Activated gamma-delta T cell (primary cell): ENCODE measurements around the gene SNAPIN.

Source experiments
- DNase-seq: peaks from one replicate; lab custom pipeline; 2025; lab: John Stamatoyannopoulos, UW
- total RNA-seq, 2 donors: gene quantifications; one replicate each; lab custom pipeline; 2026; lab: John Stamatoyannopoulos, UW

The SNAPIN gene, protein sequence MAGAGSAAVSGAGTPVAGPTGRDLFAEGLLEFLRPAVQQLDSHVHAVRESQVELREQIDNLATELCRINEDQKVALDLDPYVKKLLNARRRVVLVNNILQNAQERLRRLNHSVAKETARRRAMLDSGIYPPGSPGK
- 18.8 to 23.2 reads per million in 2 donors for total RNA-seq

DNA sequence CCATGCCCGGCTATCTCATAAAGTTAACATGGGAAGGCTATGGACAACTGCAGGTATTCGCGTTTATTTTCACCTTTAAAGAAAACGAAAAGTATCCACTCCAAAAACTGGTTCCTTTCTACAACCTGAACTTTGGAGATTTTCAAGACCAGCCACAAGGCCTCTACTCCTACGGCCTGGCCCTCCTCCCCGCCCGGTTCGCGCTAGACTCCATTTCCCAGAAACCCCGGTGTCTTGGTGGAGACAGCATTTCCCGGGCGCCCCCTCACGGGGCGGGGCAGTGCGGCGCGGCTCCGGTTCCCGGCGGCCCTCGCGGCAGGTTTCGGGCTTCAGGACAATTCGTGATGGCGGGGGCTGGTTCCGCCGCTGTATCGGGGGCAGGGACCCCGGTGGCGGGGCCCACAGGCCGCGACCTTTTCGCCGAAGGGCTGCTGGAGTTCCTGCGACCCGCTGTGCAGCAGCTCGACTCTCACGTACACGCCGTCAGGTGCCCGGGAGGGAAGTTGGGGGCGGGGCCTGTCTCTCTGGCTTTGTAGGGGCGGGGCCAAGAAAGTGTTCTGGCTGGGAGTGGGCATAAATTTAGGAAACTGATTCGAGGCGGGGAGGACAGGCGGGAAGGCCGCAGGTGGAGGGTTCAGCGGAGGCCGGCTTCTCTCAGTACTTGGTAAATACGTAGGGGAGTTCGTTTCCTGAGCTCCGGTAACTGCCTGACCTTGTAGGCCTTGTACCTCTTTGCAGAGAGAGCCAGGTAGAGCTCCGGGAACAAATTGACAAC is at the start of gene SNAPIN:
TSS of gene SNAPIN (plus strand) at position 304 of the 775 bp plus-strand sequence. CDS start at position 345, 41 bp downstream.
- DNase-seq: peak; percentile 73

DNA sequence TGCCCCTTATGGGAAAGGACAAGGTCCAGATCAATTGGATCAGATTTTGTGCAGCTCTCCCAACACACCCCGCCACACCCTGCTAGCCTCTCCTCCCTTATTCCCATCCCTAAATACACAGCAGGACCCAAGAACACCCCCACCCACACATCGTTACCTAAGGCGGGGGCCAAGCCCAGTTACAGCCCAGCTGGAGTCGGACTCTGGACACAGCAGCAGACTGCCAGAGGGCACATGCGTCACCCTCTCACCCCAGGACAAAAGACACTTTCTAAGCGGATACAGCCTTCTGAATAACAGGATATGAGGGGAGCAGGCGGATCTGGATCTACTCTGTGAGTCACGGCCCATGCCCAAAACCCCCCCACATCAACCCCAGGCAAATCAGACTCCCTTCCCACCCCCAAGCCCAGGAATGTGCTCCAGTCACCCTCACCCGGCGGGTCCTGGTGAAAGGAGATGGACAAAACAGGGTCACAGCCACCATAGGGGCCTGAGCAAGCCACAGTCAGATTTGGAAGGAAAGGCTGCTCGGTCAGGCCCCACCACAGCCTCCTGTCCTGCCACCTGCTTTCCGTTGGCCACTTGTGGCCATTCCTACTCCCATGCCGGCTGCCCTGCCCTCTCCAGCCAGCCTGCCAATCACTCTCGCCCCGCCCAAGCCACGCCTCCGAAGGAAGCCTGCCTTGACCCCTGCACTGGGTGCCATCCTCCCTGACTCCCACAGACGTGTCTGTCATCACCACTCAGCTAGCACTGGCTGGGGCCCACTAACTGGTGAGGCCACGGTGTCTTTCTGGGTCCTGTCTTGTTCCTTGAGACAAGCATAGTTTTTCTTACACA is 49.5 kb upstream of the SNAPIN start:
- DNase-seq: no peak

DNA sequence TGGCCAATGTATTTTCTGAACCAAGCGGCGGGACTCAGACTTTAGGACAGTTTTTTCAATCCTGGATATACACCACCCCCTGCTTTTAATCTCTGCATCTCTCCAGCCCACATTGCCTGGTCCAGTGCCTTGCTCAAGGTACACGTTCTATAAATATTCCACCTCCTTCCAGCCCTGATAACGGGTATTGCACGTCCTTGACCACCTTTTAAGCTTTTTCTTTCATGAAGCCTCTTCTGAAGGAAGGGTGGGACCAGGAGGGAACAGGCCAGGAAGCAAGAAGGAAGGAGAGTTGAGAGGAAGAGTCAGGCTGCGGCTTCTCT is 49.0 kb upstream of the SNAPIN start:
- DNase-seq: no peak

DNA sequence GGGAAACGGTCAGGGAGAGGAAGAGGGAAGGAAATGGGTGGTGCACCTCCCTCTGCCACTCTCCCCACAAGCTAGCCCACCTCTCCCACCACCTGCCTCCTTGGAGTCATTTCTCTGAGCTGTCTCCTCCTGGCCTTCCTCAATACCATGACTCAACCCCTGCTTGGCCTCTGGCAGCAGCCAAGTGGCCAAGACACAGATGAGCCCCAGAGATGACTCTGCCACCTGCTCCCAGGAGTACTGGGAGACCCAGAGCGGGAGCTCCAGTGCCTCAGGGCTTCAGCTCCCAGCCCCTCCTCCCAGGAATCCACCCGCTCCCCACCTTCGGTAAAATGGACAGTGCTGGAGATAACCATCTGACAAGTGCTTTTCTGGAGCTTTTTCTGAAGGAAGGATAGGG is 48.2 kb upstream of the SNAPIN start:
- DNase-seq: no peak

DNA sequence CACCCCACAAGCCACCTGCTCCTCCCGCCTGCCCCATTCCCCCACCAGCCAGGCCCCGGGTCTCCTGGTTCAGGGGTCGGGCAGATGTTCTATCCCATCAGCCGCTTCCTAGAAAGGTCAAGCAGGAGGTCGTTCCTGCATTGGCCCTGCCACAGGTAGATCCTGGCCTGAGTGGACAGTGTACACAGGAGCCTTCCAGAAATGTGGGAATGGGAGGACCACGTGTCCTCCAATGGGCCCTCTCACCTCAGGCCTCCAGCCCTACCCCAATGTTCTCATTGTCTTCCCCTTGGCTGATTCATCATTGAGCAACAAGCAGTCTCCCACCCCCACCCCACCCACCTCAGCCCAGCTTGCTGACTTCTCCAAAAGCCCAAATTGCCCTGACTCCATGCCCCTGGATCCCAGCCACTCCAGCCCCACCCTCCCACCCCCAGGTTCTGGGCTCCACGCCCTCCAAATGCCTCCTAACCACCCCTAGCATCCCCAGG is 47.6 kb upstream of the SNAPIN start:
- DNase-seq: no peak

DNA sequence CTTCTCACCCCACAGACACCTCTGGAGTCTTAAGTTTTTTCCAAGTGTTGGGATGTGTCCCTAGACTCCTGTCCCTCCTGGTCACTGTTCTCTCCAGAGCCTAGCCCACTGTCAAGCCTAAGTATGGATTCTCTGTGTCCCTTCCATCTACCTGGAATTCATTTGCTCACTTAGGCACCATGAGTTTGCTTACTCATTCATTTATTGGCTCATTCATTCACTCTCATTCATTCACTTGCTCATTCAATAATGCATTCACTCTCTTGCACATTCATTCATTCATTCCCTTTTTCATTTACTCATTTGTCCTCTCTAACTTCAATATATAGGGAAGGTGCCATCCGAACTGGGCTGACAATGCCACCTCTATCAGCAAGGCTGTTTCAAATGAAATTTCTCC is 47.1 kb upstream of the SNAPIN start:
- no peak for DNase-seq

DNA sequence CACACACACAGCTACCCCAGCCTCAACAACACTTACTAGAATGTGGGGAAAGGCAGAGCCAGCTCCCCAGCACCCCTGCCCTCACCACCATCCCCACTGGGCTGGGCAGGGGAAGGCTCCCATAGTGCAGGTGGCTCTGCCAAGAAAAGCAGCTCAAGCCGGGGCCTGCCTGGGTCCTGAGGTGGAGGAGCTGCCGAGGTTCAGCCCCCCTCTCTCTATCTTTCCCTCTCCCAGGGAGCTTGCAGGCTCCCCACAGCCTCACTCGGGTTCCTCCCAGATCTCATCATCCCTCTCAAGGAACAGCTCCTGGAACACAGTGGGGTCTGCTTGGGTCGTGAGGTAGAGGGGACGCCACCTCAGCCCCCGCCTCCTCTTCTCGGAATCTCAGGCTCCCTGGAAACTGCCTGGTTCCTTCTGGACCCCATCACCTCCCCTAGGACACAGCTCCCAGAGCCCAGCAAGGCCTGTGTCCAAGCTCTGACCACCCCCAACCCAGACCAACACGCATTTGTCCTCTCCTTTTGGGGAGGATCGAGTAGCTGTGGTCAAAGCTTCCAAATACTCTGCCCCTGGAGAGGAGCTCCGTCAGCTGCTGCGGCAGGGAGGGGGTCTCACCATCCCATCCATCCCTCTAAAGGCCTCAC is 46.3 kb upstream of the SNAPIN start:
- no peak for DNase-seq

DNA sequence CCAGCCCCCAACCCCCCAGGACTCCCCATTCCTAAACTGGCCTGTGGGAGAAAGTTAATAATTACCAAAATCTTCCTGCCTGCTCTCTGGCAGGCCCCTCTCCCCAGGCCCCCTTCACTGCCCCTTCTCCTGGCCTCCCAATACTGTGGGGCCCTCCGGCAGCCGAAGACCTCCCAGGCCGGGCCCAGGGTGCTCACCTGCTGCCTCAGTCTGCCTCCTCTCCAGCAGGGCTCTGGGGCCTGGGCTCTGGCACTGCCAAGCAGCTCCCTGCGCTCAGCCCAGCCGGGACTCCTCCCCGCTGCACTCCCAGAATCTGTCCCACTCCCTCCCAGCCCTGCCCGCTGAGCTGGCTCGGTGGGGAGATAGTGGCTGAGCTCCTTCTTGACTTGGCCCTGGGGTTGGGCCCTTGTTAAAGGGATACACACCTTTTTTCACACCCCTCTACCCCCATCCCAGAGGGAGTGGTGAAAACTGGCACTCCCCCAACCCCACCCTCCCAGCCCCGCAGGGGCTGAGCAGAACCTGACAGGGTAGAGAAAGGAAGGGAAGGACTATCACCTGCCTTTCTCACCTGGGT is 45.7 kb upstream of the SNAPIN start, which contains the start of gene S100A16:
TSS of gene S100A16 (minus strand) at position 383 of the 577 bp plus-strand sequence. CDS start 4,986 bp downstream, outside the sequence.
- DNase-seq: no peak

DNA sequence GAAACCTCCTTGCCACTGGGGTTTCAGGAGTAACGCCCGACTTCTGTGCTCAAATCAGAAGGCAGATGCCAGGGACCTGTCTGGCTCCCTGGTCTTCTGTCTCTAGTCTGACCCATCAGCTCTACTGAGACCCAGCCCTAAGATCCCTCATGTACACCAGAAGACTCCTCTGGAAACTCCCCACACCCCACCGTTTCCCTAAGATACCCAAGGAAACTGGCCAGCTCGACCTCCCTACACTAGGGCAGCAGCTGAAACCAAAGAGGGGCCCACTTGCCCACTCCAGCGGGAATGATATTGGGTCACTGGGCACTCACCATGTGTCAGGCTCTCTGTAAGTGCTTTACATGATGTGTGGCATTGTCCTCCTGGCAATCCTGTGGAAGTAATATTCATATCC is 45.1 kb upstream of the SNAPIN start:
- no peak for DNase-seq

DNA sequence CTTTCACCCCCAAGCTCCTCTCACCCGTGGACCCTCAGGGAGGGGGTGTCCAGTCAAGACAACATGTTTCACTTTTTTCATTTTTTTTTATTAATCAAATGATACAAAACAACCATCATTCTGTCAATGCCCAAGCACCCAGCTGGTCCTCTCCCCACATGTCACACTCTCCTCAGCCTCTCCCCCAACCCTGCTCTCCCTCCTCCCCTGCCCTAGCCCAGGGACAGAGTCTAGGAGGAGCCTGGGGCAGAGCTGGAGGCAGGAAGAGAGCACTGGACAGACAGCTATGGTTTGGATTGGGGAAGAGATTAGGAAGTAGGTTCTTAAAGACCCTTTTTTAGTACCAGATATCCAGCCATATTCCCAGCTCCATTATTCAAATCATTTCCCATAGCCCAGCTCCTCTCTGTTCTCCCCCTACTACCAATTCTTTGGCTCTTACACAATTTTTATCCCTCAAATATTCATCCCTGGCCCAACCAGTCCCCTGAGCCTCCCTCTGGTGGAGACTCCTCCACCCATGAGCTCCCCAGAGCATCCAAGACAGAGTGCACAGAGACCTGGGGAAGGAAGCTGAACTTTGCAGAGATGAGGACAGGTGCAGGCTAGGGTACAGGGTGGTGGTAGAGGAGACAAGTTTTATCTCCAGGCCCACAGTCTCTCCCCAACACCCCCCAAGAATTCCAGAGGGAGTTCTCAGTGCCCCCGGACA is 44.2 kb upstream of the SNAPIN start:
- DNase-seq: no peak

DNA sequence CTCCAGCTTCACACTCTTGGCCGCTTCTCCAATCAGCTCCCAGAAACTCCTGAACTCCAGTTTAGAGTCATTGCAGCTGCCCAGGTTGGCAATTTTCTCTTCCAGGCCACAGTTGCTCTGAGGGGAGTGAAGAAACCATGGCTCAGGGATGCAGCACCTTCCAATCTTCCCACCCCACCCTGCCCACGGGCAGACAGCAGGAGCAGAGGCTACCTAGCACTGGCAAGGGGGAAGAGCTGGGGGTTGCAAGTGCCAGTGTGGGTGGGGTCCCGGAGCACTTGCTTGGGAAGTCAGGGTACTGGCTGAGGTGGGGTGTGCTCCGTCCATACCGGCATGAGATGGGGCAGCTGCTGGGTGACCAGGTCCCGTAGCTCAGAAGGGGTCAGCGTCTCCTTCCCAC is 43.6 kb upstream of the SNAPIN start:
- no peak for DNase-seq

DNA sequence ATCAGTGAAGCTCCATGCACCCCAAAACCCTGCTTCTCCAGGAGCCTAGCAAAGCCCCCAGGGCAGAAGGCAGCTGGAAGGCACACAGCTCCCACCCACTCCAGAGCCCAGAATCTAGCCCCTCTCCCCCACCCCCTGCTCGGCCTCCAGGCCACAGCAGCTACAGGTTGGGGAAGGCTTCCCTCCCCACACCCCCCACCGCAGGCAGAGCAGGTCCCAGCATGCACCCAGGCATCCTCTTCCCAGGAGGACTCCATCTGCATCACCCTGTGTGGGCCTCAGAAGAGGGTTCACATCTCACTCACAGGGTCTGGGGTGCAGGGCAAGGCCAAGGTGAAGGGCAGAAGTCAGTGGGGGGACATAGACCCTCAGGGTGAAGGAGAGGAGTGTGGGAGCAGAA is 43.1 kb upstream of the SNAPIN start:
- no peak for DNase-seq

DNA sequence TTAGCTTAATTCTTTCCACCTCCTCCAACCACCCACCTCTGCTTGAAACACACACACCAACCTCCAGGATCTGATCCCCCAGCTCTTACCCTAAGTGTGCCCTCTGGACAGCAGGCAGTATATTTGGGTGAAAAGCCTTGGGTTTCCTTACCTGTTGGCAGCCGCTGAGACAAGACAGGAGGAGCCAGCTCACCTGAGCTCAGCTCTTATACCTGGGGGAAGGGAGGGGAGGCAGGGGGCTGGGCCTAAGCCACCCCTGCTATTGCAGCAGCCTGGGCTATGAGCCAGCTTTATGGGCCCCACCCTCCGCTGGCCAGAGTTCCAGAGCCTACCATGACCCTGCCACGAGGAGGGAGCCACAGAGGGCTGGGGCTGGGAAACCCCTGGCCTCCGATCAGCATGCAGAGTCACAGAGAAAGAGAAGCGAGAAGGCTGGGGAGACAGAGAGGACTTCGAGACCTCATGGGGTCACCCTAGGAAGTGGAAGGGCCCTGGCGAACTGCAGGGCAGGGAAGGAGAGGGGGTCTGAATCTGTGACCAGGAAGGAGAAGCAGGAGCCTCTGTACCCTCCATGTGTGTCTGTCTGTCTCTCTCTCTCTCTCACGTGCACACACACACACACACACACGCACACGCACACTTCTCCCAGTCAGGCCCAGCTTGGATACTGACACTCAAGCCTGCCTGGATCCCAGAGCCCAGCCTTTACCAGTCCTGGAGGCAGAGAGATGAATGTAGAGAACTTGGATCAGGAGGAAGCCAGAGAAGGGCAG is 42.2 kb upstream of the SNAPIN start, which contains the start of gene S100A14:
TSS of gene S100A14 (minus strand) at position 182 of the 773 bp plus-strand sequence. CDS start 467 bp downstream, outside the sequence.
- DNase-seq: no peak

DNA sequence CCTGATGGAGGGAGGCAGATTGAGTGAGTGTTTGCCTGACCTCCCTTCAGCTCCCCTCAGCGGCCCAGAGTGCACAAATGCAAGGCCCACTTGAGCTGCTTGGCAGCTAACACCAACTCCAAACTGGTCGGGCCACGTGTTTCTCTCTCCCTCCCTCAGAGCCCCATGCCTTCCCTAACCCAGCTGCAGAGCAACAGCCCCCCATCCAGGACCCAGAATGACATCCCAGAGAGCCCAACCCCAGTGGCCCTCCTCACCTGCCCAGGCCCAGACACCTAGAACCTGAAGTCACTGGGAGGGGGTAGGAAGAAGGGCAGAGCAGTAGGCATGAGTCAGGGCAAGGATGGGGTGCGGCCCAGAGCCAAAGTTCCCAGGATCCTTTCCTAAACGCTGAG is 41.6 kb upstream of the SNAPIN start:
- DNase-seq: no peak

DNA sequence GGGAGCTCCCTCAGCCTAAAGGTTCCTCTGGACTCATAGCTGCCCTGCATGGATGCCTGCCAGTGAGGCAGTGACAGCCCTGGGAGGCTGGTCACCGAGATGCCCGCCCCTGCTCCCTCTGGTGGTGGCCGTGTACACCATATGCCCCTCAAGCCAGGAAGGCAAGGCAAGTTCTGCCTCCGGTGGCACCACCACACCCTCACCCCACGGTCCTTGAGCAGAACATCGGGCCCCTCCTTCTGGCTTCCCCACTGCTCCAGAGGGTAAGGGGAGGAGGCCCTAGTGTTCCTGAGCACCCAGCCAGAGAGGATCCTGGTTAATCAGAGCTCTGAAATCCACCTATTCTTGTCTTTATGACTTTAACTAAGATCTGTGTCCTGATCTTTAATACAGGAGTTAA is 40.8 kb upstream of the SNAPIN start:
- no peak for DNase-seq

DNA sequence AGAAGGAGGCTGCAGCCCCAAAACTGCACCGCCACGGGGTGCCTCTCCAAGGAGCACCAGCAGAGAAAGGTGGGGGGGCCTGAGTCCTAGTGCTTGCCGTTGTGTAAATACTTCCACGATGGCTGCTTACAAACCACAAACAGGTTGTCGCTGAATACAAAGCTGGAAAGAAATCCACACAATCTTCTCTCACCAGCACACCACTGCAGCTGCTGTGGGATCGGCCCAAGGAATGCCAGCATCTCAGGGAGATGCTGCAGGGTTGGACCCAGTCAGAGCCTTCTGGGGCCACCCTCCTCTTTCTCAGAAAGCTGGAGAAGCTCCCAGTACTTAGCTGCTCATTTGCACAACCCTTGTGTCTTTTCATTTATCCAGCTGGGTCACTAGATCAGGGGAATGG is 39.3 kb upstream of the SNAPIN start:
- DNase-seq: no peak

DNA sequence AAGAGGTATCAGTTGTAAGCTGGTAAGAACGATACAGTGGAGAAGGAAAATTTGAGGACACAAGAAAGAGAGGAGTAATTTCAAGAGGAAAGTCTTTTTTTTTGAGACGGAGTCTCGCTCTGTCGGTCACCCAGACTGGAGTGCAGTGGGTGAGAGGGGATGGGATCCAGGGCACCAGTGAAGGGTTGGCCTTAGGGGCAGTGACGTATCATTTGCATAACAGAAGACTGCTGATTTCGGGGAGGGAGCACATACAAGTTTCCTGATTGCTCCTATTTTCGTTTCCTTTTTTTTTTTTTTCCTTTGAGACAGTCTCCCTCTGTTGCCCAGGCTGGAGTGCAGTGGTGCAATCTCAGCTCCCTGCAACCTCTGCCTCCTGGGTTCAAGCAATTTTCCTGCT is 35.4 kb upstream of the SNAPIN start:
- DNase-seq: no peak

DNA sequence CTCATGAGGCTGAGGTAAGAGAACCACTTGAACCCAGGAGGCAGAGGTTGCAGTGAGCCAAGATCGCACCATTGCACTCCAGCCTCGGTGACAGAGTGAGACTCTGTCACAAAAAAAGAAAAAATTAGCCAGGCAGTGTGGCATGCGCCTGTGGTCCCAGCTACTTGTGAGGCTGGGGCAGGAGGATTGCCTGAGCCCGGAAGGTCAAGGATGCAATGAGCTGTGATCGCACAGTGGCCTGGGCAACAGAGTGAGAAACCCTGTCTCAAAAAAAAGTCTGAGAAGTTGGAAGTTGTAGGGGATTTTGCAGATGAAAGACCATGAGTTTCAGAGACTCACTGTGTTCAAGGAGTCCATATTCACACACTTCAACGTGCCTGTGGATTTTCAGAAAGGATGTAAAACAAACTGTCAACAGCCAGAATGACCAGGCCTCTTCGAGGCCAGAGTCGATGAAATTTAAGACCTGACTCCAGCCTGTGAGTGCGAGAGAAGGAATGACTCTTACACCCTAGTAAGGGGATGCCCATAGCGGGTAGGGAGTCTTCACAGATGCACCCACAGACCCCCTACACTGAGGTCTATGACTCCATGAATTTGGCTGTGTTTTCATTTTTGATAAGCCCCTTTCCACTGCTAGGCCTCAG is 33.4 kb upstream of the SNAPIN start:
- DNase-seq: no peak

DNA sequence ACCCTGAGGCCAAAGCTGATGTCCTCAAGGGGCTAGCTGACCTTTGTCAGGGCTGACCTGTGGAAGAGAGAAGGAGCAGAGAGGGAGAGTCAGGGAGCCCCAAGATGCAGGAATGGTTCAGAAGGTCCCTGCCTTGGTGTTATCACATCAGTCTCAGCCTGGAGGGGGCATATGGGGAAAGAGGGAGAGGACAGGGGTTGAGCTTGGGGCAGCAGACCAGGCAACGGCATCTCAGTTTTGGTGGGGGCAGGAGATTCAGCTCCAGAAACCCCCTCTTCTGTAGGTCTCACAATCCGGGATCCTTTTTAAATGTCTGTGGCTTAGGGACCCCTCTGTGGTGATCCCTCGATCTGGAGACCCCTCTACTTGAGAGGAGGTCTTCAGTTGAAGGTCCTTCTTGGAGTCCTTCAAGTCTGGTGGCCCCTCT is 32.0 kb upstream of the SNAPIN start:
- DNase-seq: no peak
